B cell (primary cell): Measurements from ENCODE around the gene MTFMT. TPM values are rescaled to one million over a fixed set of nuclear protein-coding genes. Genes with fewer than 3 reads are reported as not detected.

Source experiments
- ATAC-seq: fragments of 200-7000 bp; cut with Tn5 transposase; one replicate; pipeline ENCODE4 v1.10.0; 2021; ENCODE audit warnings: low read depth, mild to moderate bottlenecking, moderate number of reproducible peaks, moderate library complexity
- CTCF ChIA-PET: fragments of 350-600 bp; sonication (Branson Sonifier 250); formaldehyde crosslinking; loops from one replicate; lab custom pipeline; 2021; ENCODE audit warnings: antibody characterized with exemption, inconsistent platforms; lab: Charles Lee
- POLR2A ChIA-PET: fragments of 350-600 bp; sonication (Branson Sonifier 250); formaldehyde crosslinking; loops from one replicate; lab custom pipeline; 2021; ENCODE audit warnings: antibody characterized with exemption; lab: Charles Lee
- DNase-seq: peaks from one replicate; pipeline ENCODE4 v3.0.0; 2013
- H2AFZ ChIP-seq: 2 replicates; pipeline ENCODE4 v1.6.1; 2012; ENCODE audit warnings: mild to moderate bottlenecking, low read depth, low read length; ENCODE audit not compliant: insufficient read depth, poor library complexity, severe bottlenecking
- H3K27ac ChIP-seq, 2 donors: 1 replicate in 1 of 2; 2 replicates in 1 of 2; pipeline ENCODE4 v1.5.1; 2012 to 2013; ENCODE audit warnings: low read length in 2 of 2, mild to moderate bottlenecking in 2 of 2, moderate library complexity in 1 of 2
- H3K27me3 ChIP-seq, 4 experiments: fragments of 200-600 bp in 1 of 4; sonication (generic) in 1 of 4; replicated peaks in 1 of 4; 1 replicate in 2 of 4; 2 replicates in 2 of 4; pipeline versions ENCODE4 v1.6.1 to v1.7.0; 2013 to 2016; ENCODE audit warnings: low read length in 3 of 4, mild to moderate bottlenecking in 2 of 4, mixed read lengths in 1 of 4, moderate library complexity in 1 of 4; ENCODE audit not compliant: insufficient read depth in 4 of 4, control insufficient read depth in 3 of 4; ENCODE audit errors: control extremely low read depth in 1 of 4
- H3K36me3 ChIP-seq, 2 experiments: replicated peaks in 1 of 2; 1 replicate in 1 of 2; 2 replicates in 1 of 2; pipeline versions ENCODE4 v1.6.1 to v1.7.1; 2013; ENCODE audit warnings: low read length in 1 of 2; ENCODE audit not compliant: insufficient read depth in 2 of 2, control insufficient read depth in 1 of 2; ENCODE audit errors: control extremely low read depth in 1 of 2, extremely low read depth in 1 of 2
- H3K4me1 ChIP-seq, 2 donors: fragments of 200-600 bp in 1 of 2; sonication (generic) in 1 of 2; 1 replicate in 1 of 2; 2 replicates in 1 of 2; pipeline versions ENCODE4 v1.5.1 to v1.6.1; 2013 to 2017; ENCODE audit warnings: low read length in 2 of 2; ENCODE audit not compliant: control insufficient read depth in 2 of 2, insufficient read depth in 2 of 2
- H3K4me2 ChIP-seq: replicated peaks from 2 replicates; pipeline ENCODE3; 2012; ENCODE audit warnings: mild to moderate bottlenecking, low read depth, low read length; ENCODE audit not compliant: poor library complexity, severe bottlenecking
- H3K4me3 ChIP-seq, 5 experiments: fragments of 200-600 bp in 1 of 5; sonication (generic) in 1 of 5; 1 replicate in 3 of 5; 2 replicates in 2 of 5; pipeline versions ENCODE4 v1.5.1 to v1.7.0; 2011 to 2016; ENCODE audit warnings: low read length in 4 of 5, mild to moderate bottlenecking in 4 of 5, low read depth in 2 of 5, control low read depth in 1 of 5, moderate library complexity in 1 of 5; ENCODE audit not compliant: insufficient read depth in 1 of 5; ENCODE audit errors: control extremely low read depth in 1 of 5, extremely low read depth in 1 of 5
- H3K79me2 ChIP-seq: fragments of 200-600 bp; sonication (generic); one replicate; pipeline ENCODE4 v1.6.0; 2016; ENCODE audit warnings: low read length; ENCODE audit not compliant: control insufficient read depth, insufficient read depth
- H3K9ac ChIP-seq: fragments of 200-600 bp; sonication (generic); 2 replicates; pipeline ENCODE4 v1.6.1; 2017; ENCODE audit warnings: mild to moderate bottlenecking, low read length, moderate library complexity
- H3K9me3 ChIP-seq, 3 donors: one replicate each; pipeline versions ENCODE4 v1.6.1 to v1.7.1; 2013; ENCODE audit warnings: low read length in 2 of 3; ENCODE audit not compliant: control insufficient read depth in 2 of 3, insufficient read depth in 1 of 3; ENCODE audit errors: control extremely low read depth in 1 of 3
- H4K20me1 ChIP-seq: 2 replicates; pipeline ENCODE4 v1.6.0; 2012; ENCODE audit warnings: mild to moderate bottlenecking, low read length; ENCODE audit not compliant: insufficient read depth, control insufficient read depth, poor library complexity, severe bottlenecking
- H3K27ac Mint-ChIP-seq: one replicate; pipeline ENCODE4 v1.8.0; 2021; ENCODE audit warnings: mixed read lengths
- H3K27me3 Mint-ChIP-seq: one replicate; pipeline ENCODE4 v1.8.0; 2021; ENCODE audit warnings: mixed read lengths
- H3K4me1 Mint-ChIP-seq: one replicate; pipeline ENCODE4 v1.8.0; 2021; ENCODE audit warnings: mixed read lengths
- H3K4me3 Mint-ChIP-seq: one replicate; pipeline ENCODE4 v1.8.0; 2021; ENCODE audit warnings: mixed read lengths
- H3K9me3 Mint-ChIP-seq: one replicate; pipeline ENCODE4 v1.8.0; 2022; ENCODE audit warnings: mixed read lengths; ENCODE audit not compliant: insufficient read depth
- CTCF ChIP-seq: fragments of 200-600 bp; IDR thresholded peaks from one replicate; pipeline ENCODE4 v1.8.0; 2022; ENCODE audit warnings: antibody characterized with exemption, mild to moderate bottlenecking
- EZH2 ChIP-seq: IDR thresholded peaks from 2 replicates; pipeline ENCODE4 v1.6.1; 2012; ENCODE audit warnings: borderline replicate concordance, low read depth, mild to moderate bottlenecking, moderate library complexity, low read length; ENCODE audit not compliant: insufficient read depth, poor library complexity, severe bottlenecking
- WGBS: methylation state at CpG from one replicate; pipeline ENCODE4 v1.1.5; 2013; ENCODE audit warnings: missing lambda C conversion rate; ENCODE audit not compliant: insufficient coverage; 5-methylcytosine and 5-hydroxymethylcytosine counted together
- intact Hi-C: fragments of 100-400 bp; cut with micrococcal nuclease; formaldehyde crosslinking; loops from one replicate; pipeline ENCODE4 v1.10.0; 2022
- polyA plus RNA-seq: library from polyadenylated mRNA; depleted of rRNA; stranded (reverse); fragments of >200 nt; gene quantifications from 2 replicates; pipeline ENCODE4 v1.2.3, GENCODE V29; 2012
- total RNA-seq, 2 donors: library from RNA; stranded (reverse); fragments of 120-200 nt in 1 of 2; gene quantifications; 1 replicate in 1 of 2; 2 replicates in 1 of 2; pipeline versions ENCODE4 v1.2.3 to v1.2.4, GENCODE V29; 2013 to 2022

Gene MTFMT
- total and polyA plus RNA-seq, 2 donors (not counting 1 experiment from before 2014, with no cell fraction given), result 10.0 to 14.3 TPM

DNA sequence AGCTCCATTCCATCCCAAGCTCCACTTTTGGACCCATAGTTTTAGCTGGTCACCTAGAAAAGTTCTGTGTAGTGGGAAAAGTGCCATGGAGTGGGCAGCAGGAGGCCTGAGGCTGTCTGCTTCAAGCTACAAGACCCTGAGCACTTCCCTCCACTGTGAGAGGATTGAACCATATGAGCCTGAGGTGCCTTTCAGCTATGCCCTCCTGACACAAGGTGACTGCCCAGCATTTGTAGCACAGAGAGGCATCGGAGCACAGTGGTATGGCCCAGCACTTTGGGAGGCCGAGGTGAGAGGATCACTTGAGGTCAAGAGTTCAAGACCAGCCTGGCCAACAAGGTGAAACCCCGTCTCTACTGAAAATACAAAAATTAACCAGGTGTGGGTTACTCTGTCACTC, 43.2 kb upstream of the MTFMT start:
- intact Hi-C loops, result no loop called here
- Histone ChIP-seq H3K9ac (no peak overlapping the region), H3K27me3 (peaks cover 0 to 10% (median 1%) of the 10 kb centered on the region in 4 experiments), H3K79me2 (no peaks in the 10 kb centered on the region), H3K4me3 (no peak overlapping the region), H3K9me3 (peaks cover 0 to 4% (median 0%) of the 10 kb centered on the region in 3 donors), H3K4me1 (peaks cover 0 to under 1% of the 10 kb centered on the region in 2 donors), H3K36me3 (no peaks in the 10 kb centered on the region), H2AFZ (no peak overlapping the region), H4K20me1 (no peaks in the 10 kb centered on the region), H3K27ac (no peak overlapping the region), H3K4me2 (no peak overlapping the region)
- Mint-ChIP-seq H3K9me3 (no peaks in the 10 kb centered on the region), H3K27me3 (peaks cover 22% of the 10 kb centered on the region), H3K4me1 (peaks cover 6% of the 10 kb centered on the region), H3K27ac (no peak overlapping the region), H3K4me3 (no peak overlapping the region)
- WGBS, result 100% methylated on average over 2 of the region's 3 CpGs
- ATAC-seq, result no peak
- TF ChIP-seq CTCF (no peak), EZH2 (no peak)
- ChIA-PET POLR2A (no interaction called here), CTCF (no interaction called here)
- DNase-seq, result no peak

- ATAC-seq (no peak), DNase-seq (no peak)
- no peak overlapping the region for H3K4me3 Mint-ChIP-seq
- no peak overlapping the region for H2AFZ ChIP-seq
- no peak overlapping the region for H3K27ac Mint-ChIP-seq
- H3K27ac ChIP-seq, result no peak overlapping the region
- ChIA-PET CTCF (no interaction called here), POLR2A (no interaction called here)
- peaks cover 3 to 4% of the 10 kb centered on the region in 2 donors for H3K4me1 ChIP-seq
- no peaks in the 10 kb centered on the region for H3K36me3 ChIP-seq
- H4K20me1 ChIP-seq, result no peaks in the 10 kb centered on the region
- H3K9me3 ChIP-seq, result no peaks in the 10 kb centered on the region
- H3K79me2 ChIP-seq, result no peaks in the 10 kb centered on the region
- H3K4me3 ChIP-seq, result no peak overlapping the region
- no CpG with 5 or more reads among the region's 1 CpG for WGBS
- peaks cover 10% of the 10 kb centered on the region for H3K4me1 Mint-ChIP-seq
- peaks cover 0 to 16% (median 4%) of the 10 kb centered on the region in 4 experiments for H3K27me3 ChIP-seq
- peaks cover 26% of the 10 kb centered on the region for H3K27me3 Mint-ChIP-seq
- no peak overlapping the region for H3K9ac ChIP-seq
- TF ChIP-seq EZH2 (no peak), CTCF (no peak)
- H3K9me3 Mint-ChIP-seq, result no peaks in the 10 kb centered on the region
- no peak overlapping the region for H3K4me2 ChIP-seq
- intact Hi-C loops, result no loop called here
Measured at GRCh38 chr15:65072027-65072426, 42.6 kb upstream of the MTFMT start.
